Breast epithelium (tissue), 4 donors: Measurements from ENCODE around the gene MESD. TPM values are rescaled to one million over a fixed set of nuclear protein-coding genes. Genes with fewer than 3 reads are reported as not detected.

Source experiments
- DNase-seq, 2 donors: peaks; one replicate each; pipeline ENCODE4 v3.0.0-alpha.2; 2019; ENCODE audit warnings: low spot score in 2 of 2
- H3K27ac ChIP-seq, 2 donors: fragments of 200-600 bp; sonication (generic) in 1 of 2; one replicate each; pipeline ENCODE4 v1.5.1; 2016 to 2019; ENCODE audit warnings: mild to moderate bottlenecking in 1 of 2
- H3K27me3 ChIP-seq, 2 donors: fragments of 200-600 bp; sonication (generic) in 1 of 2; one replicate each; pipeline versions ENCODE4 v1.5.1 to v1.6.0; 2017 to 2019; ENCODE audit warnings: control low read depth in 1 of 2, mild to moderate bottlenecking in 1 of 2
- H3K36me3 ChIP-seq: fragments of 200-600 bp; one replicate; pipeline ENCODE4 v1.5.1; 2019
- H3K4me1 ChIP-seq, 2 donors: fragments of 200-600 bp; sonication (generic); one replicate each; pipeline ENCODE4 v1.5.1; 2016 to 2019; ENCODE audit warnings: control low read depth in 1 of 2
- H3K4me3 ChIP-seq, 3 donors: fragments of 200-600 bp; sonication (generic); 1 replicate in 2 of 3; 2 replicates in 1 of 3; pipeline ENCODE4 v1.5.1; 2016 to 2019; ENCODE audit warnings: mild to moderate bottlenecking in 3 of 3, moderate library complexity in 2 of 3
- H3K9me3 ChIP-seq, 2 donors: fragments of 200-600 bp; sonication (generic) in 1 of 2; one replicate each; pipeline ENCODE4 v1.5.1; 2016 to 2019; ENCODE audit warnings: control low read depth in 1 of 2
- POLR2A ChIP-seq: fragments of 450-650 bp; IDR thresholded peaks from one replicate; pipeline ENCODE4 v1.6.1; 2016; ENCODE audit warnings: antibody characterized with exemption, mild to moderate bottlenecking, moderate library complexity
- POLR2AphosphoS5 ChIP-seq, 3 donors: sonication (generic); formaldehyde crosslinking; IDR thresholded peaks; one replicate each; pipeline ENCODE4 v1.6.1; 2017; ENCODE audit warnings: antibody characterized with exemption in 3 of 3
- intact Hi-C: fragments of 100-400 bp; cut with DNase I; formaldehyde crosslinking; loops from one replicate; pipeline ENCODE4 v1.15.1; 2023; ENCODE audit warnings: low total_unique reads
- total RNA-seq, 3 donors: library from RNA; depleted of rRNA; stranded (reverse); fragments of >200 nt; gene quantifications; one replicate each; pipeline ENCODE4 v1.1.0, GENCODE V29; 2016
- TF ChIP-seq, protein P1 (sequence below), 3 donors: fragments of 450-650 bp; IDR thresholded peaks; one replicate each; pipeline ENCODE4 v1.5.1; 2016 to 2017; ENCODE audit warnings: antibody characterized with exemption in 3 of 3, mild to moderate bottlenecking in 3 of 3, moderate library complexity in 3 of 3

The MESD gene
- total RNA-seq, 3 donors from 2014 or later = 17.1 to 32.9 (median 27.2) TPM

DNA sequence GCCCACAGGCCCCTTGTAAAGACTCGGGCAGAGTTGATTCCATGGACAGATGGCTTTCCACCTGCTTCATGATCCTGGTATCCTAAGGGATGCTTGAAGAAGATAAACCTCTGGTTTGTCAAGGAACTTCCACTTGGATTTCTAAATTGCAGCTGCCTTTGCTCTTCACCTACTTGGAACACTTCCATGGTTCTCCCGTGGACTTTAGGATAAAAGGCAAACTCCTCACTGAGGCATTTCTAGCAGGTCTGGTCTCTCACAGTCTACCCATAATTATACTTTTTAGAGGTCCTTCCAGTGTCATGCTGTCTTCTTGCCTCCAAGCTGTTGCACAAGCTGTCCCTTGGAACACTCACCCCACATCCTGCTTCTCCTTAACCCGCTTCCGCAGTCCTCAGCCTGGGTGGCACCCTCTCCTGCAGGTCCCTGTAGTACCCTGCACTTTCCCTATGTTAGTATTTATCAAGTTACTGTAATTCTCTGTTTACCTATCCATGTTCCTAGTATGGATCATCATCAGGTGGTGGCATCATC, 23.8 kb upstream of the MESD start:
- H3K27me3 ChIP-seq = no peaks in the 10 kb centered on the region
- no peak overlapping the region for H3K4me3 ChIP-seq
- intact Hi-C loops = no loop called here
- H3K9me3 ChIP-seq = no peaks in the 10 kb centered on the region
- no peak for DNase-seq
- no peaks in the 10 kb centered on the region for H3K36me3 ChIP-seq
- TF ChIP-seq POLR2A (no peak), POLR2AphosphoS5 (IDR thresholded peaks at IDR 0.05) (no peak)
- TF ChIP-seq, protein P1, sequence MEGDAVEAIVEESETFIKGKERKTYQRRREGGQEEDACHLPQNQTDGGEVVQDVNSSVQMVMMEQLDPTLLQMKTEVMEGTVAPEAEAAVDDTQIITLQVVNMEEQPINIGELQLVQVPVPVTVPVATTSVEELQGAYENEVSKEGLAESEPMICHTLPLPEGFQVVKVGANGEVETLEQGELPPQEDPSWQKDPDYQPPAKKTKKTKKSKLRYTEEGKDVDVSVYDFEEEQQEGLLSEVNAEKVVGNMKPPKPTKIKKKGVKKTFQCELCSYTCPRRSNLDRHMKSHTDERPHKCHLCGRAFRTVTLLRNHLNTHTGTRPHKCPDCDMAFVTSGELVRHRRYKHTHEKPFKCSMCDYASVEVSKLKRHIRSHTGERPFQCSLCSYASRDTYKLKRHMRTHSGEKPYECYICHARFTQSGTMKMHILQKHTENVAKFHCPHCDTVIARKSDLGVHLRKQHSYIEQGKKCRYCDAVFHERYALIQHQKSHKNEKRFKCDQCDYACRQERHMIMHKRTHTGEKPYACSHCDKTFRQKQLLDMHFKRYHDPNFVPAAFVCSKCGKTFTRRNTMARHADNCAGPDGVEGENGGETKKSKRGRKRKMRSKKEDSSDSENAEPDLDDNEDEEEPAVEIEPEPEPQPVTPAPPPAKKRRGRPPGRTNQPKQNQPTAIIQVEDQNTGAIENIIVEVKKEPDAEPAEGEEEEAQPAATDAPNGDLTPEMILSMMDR (IDR thresholded peaks at IDR 0.05) = no peak
- no peak overlapping the region for H3K27ac ChIP-seq
- peaks cover 0 to 4% of the 10 kb centered on the region in 2 donors for H3K4me1 ChIP-seq

DNA sequence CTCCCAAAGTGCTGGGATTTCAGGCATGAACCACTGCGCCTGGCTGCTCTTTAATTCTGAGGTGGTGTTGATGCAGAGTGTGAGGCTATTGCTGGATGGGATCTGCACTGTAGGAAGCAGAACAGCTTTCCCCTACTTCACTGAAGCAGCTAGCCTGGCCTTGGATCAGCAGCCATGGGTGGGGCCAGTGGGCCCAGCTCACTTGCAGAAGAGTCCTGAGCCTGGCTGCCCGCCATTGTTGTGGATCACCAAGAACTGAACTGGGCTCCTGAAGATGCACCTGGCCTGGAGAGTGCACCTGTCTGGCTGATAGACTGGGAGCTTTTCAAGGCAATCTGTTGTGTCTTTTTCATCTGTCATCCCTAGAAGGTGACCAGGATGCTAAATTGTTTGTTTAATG, 23.0 kb upstream of the MESD start:
- intact Hi-C loops = no loop called here
- H3K4me3 ChIP-seq = no peak overlapping the region
- DNase-seq = no peak
- H3K4me1 ChIP-seq = peaks cover 0 to 4% of the 10 kb centered on the region in 2 donors
- H3K36me3 ChIP-seq = no peaks in the 10 kb centered on the region
- H3K27ac ChIP-seq = no peak overlapping the region
- H3K27me3 ChIP-seq = no peaks in the 10 kb centered on the region
- TF ChIP-seq POLR2AphosphoS5 (IDR thresholded peaks at IDR 0.05) (no peak), POLR2A (no peak)
- TF ChIP-seq, protein P1 (IDR thresholded peaks at IDR 0.05) = no peak
- no peaks in the 10 kb centered on the region for H3K9me3 ChIP-seq

DNA sequence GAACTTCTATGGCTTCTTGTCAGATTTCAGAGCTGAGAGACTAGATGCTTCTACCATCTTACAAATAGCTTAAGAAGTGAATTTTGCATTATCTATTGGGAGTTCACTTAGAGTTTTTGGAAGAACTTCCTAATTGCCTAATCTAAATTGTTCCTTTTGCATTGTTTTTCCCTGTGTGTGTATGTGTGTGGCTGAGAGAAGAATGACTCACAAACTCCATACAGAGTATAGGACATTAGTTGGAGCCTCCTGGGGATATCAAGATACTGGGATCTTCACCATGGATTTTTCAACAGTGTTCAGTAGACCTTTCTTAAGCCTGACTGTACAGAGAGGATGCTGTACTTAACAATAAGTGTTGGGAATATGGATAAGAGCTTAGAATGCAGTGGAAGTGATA, 22.0 kb upstream of the MESD start:
- DNase-seq = no peak
- Histone ChIP-seq H3K4me3 (no peak overlapping the region), H3K36me3 (no peaks in the 10 kb centered on the region), H3K27me3 (no peaks in the 10 kb centered on the region), H3K27ac (no peak overlapping the region), H3K4me1 (peaks cover 0 to 4% of the 10 kb centered on the region in 2 donors), H3K9me3 (no peaks in the 10 kb centered on the region)
- no peak for TF ChIP-seq POLR2A
- intact Hi-C loops = no loop called here

DNA sequence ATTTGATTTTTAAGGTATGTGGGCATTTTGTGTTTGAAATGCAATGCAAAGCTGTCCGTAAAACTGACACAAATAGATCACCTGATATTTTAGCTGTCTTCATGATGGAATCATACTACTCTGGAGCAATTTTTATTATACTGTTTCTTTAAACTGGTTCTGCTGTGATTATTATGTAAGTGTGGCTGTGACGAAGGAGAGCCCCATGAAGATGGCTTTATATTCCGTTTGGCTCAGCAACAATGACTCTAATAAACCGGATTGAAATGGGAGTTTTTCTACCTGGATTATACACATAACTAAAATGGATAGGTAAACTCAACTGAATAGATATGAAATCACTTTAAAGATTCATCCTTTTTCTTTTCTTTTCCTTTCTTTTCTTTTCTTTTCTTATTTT, 20.5 kb upstream of the MESD start:
- Histone ChIP-seq H3K9me3 (no peaks in the 10 kb centered on the region), H3K4me1 (no peaks in the 10 kb centered on the region), H3K27me3 (no peaks in the 10 kb centered on the region), H3K36me3 (no peaks in the 10 kb centered on the region), H3K4me3 (no peak overlapping the region), H3K27ac (no peak overlapping the region)
- intact Hi-C loops = no loop called here
- no peak for DNase-seq
- no peak for TF ChIP-seq POLR2A
- TF ChIP-seq, protein P1 (IDR thresholded peaks at IDR 0.05) = no peak

DNA sequence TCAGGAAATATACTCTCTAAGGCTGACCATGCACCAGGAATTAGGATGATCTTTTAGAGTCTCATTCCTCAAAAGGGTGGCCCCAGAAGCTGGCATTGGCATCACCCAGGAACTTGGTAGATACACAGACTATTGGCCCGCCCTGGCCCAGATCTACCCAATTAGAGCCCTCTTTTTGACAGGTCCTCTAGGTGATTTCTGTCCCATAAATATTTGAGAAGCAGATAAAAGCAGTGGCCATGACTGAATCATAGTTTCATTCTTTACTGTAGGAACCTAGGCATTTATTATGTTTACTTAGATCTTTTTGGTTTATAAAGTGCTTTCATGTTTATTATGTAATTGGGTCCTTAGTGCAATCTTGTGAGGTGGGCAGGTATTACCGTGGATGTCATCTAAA, 18.7 kb upstream of the MESD start:
- H3K4me1 ChIP-seq = no peaks in the 10 kb centered on the region
- no peak for DNase-seq
- no peak overlapping the region for H3K4me3 ChIP-seq
- H3K27me3 ChIP-seq = no peaks in the 10 kb centered on the region
- H3K9me3 ChIP-seq = no peaks in the 10 kb centered on the region
- H3K27ac ChIP-seq = no peak overlapping the region
- TF ChIP-seq, protein P1 (IDR thresholded peaks at IDR 0.05) = no peak
- TF ChIP-seq POLR2AphosphoS5 (IDR thresholded peaks at IDR 0.05) (no peak), POLR2A (no peak)
- H3K36me3 ChIP-seq = no peaks in the 10 kb centered on the region
- intact Hi-C loops = no loop called here
